ENCODE data around the gene NLRP2B. TPM values are rescaled to one million over a fixed set of nuclear protein-coding genes. Genes with fewer than 3 reads are reported as not detected.
"Not testable (repeated sequence)": the region's sequence is repeated elsewhere in the genome, so short reads cannot be mapped to it uniquely, and the experiment has no call there.

The NLRP2B gene
- not detected for total RNA-seq
- long read RNA-seq, result 0 reads

GRCh38 chrX:57680160-57680559 is at the start of gene NLRP2B:
Gene NLRP2B, minus strand, starts transcription at chrX:57680260.
- intact Hi-C loops (cut with DNase I), result no loop called here
- DNase-seq (ENCODE audit: missing footprints), result no peak
- no peak for ATAC-seq

DNA sequence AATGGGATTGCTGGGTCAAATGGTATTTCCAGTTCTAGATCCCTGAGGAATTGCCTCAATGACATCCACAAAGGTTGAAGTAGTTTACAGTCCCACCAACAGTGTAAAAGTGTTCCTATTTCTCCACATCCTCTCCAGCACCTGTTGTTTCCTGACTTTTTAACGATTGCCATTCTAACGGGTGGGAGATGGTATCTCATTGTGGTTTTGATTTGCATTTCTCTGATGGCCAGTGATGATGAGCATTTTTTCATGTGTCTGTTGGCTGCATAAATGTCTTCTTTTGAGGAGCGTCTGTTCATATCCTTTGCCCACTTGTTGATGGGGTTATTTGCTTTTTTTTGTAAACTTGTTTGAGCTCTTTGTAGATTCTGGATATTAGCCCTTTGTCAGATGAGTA is 45.9 kb upstream of the NLRP2B start:
- ATAC-seq; DNase-seq (ENCODE audit: missing footprints); intact Hi-C loops (cut with DNase I): not testable (repeated sequence)

DNA sequence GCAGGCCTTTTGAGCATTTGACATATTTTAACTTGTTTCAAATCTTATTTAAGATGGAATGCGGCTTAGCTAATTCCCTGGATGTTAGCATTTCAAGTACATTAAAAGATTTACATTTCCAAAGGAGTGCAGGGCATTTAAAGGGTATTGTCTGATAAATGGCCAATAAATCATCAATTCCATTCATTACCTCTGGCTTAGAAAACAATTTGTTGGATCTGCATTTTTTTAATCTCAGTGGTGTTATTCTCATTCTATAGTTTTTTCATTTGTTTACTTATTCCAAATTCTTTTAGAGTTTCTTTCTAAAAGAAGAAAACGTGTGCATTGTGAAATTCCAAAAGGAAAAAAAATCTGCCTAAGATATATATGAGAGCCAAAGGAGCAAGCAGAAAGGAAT is 1.3 kb upstream of the NLRP2B start:
- intact Hi-C loops (cut with DNase I), result no loop called here
- DNase-seq (ENCODE audit: missing footprints) (no peak), ATAC-seq (no peak)

- intact Hi-C loops (cut with DNase I), result no loop called here
- DNase-seq (ENCODE audit: missing footprints), result peak; percentile 35
- ATAC-seq, result no peak
These were observed 1.2 kb downstream of the NLRP2B start for GRCh38 chrX:57678686-57679428.

- DNase-seq (ENCODE audit: missing footprints) (no peak), ATAC-seq (no peak)
- intact Hi-C loops (cut with DNase I), result no loop called here
These were observed 2.8 kb downstream of the NLRP2B start for GRCh38 chrX:57677132-57677858.

- ATAC-seq, result no peak
- intact Hi-C loops (cut with DNase I), result no loop called here
- DNase-seq (ENCODE audit: missing footprints), result no peak
These were observed 4.7 kb downstream of the NLRP2B start for GRCh38 chrX:57675320-57675719.

- ATAC-seq (no peak), DNase-seq (ENCODE audit: missing footprints) (no peak)
- intact Hi-C loops (cut with DNase I), result no loop called here
These were observed 5.2 kb downstream of the NLRP2B start for GRCh38 chrX:57674861-57675260.

GRCh38 chrX:57669961-57670360 is 10.1 kb downstream of the NLRP2B start:
- ATAC-seq, result no peak
- intact Hi-C loops (cut with DNase I), result no loop called here
- no peak for DNase-seq (ENCODE audit: missing footprints)

DNA sequence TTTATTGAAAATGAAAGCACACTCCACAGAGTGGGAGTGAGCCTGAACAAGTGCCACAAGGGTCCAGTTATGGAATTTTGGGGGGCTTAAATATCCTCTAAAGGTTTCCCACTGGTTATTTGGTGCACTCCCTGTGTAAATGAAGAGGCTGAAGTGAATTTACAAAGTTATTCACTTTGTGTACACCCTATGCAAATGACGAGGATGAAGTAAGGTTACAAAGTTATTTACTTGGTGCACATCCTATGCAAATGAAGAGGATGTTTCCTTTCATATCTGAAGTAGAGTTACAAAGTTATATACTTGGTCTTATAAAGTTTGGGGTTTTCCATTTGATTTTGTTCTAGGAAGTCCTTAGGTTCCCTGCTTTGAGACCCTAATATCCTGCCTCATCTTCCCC is 13.1 kb downstream of the NLRP2B start:
- intact Hi-C loops (cut with DNase I), result no loop called here
- no peak for DNase-seq (ENCODE audit: missing footprints)
- ATAC-seq, result no peak

GRCh38 chrX:57655065-57655464 is 25.0 kb downstream of the NLRP2B start:
- intact Hi-C loops (cut with DNase I), result no loop called here
- DNase-seq (ENCODE audit: missing footprints), result no peak
- ATAC-seq, result no peak

GRCh38 chrX:57652705-57653104 is 27.4 kb downstream of the NLRP2B start:
- intact Hi-C loops (cut with DNase I), result no loop called here
- DNase-seq (ENCODE audit: missing footprints), result no peak
- no peak for ATAC-seq

DNA sequence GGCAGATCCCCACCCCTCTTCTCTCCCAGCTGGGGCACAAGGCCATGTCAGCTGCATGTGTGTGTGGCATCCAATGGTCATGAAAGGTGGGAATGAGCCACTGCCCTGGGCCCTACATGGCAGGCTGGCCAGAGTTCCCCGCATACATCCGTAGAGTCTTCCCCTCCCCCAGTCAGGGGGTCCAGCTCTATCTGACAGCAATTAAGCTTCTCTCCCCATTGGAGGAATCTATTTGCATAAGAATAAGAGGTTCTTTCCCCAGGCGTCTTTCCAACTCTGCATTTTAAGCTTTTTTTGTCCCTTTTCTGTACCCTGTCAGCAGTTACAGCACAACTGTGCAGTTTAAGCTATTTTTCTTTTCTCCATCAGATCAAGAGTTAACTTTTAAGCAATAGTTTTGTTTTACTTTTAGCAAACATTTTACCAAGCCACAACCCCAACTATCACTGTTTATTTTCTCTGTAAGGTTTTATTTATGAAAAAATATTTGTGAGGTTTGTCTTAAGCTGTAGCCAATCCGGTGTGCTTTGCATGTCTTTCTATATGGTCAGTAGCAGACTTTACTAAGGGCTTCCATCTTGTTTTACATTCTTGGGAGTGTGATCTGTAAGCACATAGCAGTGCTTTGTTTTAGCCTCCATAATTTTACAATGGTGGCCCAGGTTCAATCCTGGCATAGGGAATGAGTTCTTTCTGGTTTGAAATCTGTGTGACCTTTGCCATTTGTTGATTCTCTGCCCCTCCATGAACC is 28.7 kb downstream of the NLRP2B start:
- ATAC-seq, result no peak
- no peak for DNase-seq (ENCODE audit: missing footprints)
- intact Hi-C loops (cut with DNase I), result no loop called here

DNA sequence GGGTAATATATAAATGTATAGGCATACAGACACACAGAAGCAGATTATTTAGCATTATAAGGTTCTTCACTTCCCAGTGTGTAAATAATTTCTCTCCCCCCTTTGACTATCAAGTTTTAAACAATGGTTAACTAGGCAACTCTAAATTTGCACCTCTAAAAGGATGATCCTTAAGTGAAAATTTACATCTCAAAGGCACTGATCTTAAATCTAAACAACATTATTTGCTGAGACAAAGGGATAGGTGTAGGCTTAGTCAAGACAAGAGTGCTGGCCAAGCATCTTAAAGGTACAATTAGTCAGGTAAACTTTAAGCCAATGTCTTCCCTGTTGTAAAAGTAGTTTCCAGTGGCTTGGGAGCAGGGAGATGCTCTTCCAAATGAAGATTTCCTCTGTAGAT is 33.0 kb downstream of the NLRP2B start:
- DNase-seq (ENCODE audit: missing footprints), result no peak
- intact Hi-C loops (cut with DNase I), result no loop called here
- no peak for ATAC-seq

- intact Hi-C loops (cut with DNase I), result no loop called here
- ATAC-seq (no peak), DNase-seq (ENCODE audit: missing footprints) (no peak)
These were observed 36.4 kb downstream of the NLRP2B start for GRCh38 chrX:57643698-57644097.

- DNase-seq (ENCODE audit: missing footprints), result no peak
- ATAC-seq, result no peak
- intact Hi-C loops (cut with DNase I), result no loop called here
These were observed 38.7 kb downstream of the NLRP2B start for GRCh38 chrX:57641338-57641737.

- ATAC-seq (no peak), DNase-seq (ENCODE audit: missing footprints) (no peak)
- intact Hi-C loops (cut with DNase I), result no loop called here
These were observed 39.4 kb downstream of the NLRP2B start for GRCh38 chrX:57640674-57641016.

- intact Hi-C loops (cut with DNase I); ATAC-seq; DNase-seq (ENCODE audit: missing footprints): not testable (repeated sequence)
These were observed 50.6 kb downstream of the NLRP2B start for GRCh38 chrX:57629438-57629837.
